ENCODE measurements around the gene AOPEP.

AOPEP gene

GRCh38 chr9:95022657-95023056 is 296.2 kb downstream of the AOPEP start:
- Mint-ChIP-seq H3K27me3 (no peaks in the 10 kb centered on the region), H3K9me3 (no peaks in the 10 kb centered on the region), H3K36me3 (peaks cover 28% of the 10 kb centered on the region), H3K4me1 (no peaks in the 10 kb centered on the region), H3K27ac (no peak overlapping the region), H3K4me3 (no peak overlapping the region)
- ATAC-seq = no peak

GRCh38 chr9:95023217-95024003 is 296.9 kb downstream of the AOPEP start:
- H3K27me3 Mint-ChIP-seq = no peaks in the 10 kb centered on the region
- no peaks in the 10 kb centered on the region for H3K9me3 Mint-ChIP-seq
- H3K36me3 Mint-ChIP-seq = peaks cover 22% of the 10 kb centered on the region
- H3K4me1 Mint-ChIP-seq = no peaks in the 10 kb centered on the region
- no peak for ATAC-seq
- no peak overlapping the region for H3K27ac Mint-ChIP-seq
- no peak overlapping the region for H3K4me3 Mint-ChIP-seq

- no peak overlapping the region for H3K4me3 Mint-ChIP-seq
- H3K27ac Mint-ChIP-seq = no peak overlapping the region
- H3K36me3 Mint-ChIP-seq = peaks cover 20% of the 10 kb centered on the region
- no peak for ATAC-seq
- no peaks in the 10 kb centered on the region for H3K9me3 Mint-ChIP-seq
- H3K27me3 Mint-ChIP-seq = no peaks in the 10 kb centered on the region
- H3K4me1 Mint-ChIP-seq = no peaks in the 10 kb centered on the region
Observed at GRCh38 chr9:95024097-95024671, 297.7 kb downstream of the AOPEP start.

GRCh38 chr9:95025213-95026147 is 299.0 kb downstream of the AOPEP start:
- H3K27ac Mint-ChIP-seq = no peak overlapping the region
- H3K9me3 Mint-ChIP-seq = no peaks in the 10 kb centered on the region
- peaks cover 8% of the 10 kb centered on the region for H3K36me3 Mint-ChIP-seq
- no peak for ATAC-seq
- no peaks in the 10 kb centered on the region for H3K4me1 Mint-ChIP-seq
- H3K4me3 Mint-ChIP-seq = no peak overlapping the region
- no peaks in the 10 kb centered on the region for H3K27me3 Mint-ChIP-seq

GRCh38 chr9:95026148-95026524 is 299.6 kb downstream of the AOPEP start:
- Mint-ChIP-seq H3K27ac (no peak overlapping the region), H3K4me1 (no peaks in the 10 kb centered on the region), H3K4me3 (no peak overlapping the region), H3K36me3 (peaks cover 8% of the 10 kb centered on the region), H3K9me3 (no peaks in the 10 kb centered on the region), H3K27me3 (no peaks in the 10 kb centered on the region)
- no peak for ATAC-seq

GRCh38 chr9:95027914-95028852 is 301.7 kb downstream of the AOPEP start:
- ATAC-seq = no peak
- Mint-ChIP-seq H3K9me3 (no peaks in the 10 kb centered on the region), H3K4me3 (no peak overlapping the region), H3K27ac (no peak overlapping the region), H3K4me1 (no peaks in the 10 kb centered on the region), H3K27me3 (no peaks in the 10 kb centered on the region), H3K36me3 (no peaks in the 10 kb centered on the region)

GRCh38 chr9:95028853-95029219 is 302.3 kb downstream of the AOPEP start:
- H3K27ac Mint-ChIP-seq = no peak overlapping the region
- H3K36me3 Mint-ChIP-seq = no peaks in the 10 kb centered on the region
- no peak overlapping the region for H3K4me3 Mint-ChIP-seq
- no peaks in the 10 kb centered on the region for H3K4me1 Mint-ChIP-seq
- H3K9me3 Mint-ChIP-seq = no peaks in the 10 kb centered on the region
- no peaks in the 10 kb centered on the region for H3K27me3 Mint-ChIP-seq
- ATAC-seq = peak; percentile 8

- Mint-ChIP-seq H3K27me3 (no peaks in the 10 kb centered on the region), H3K36me3 (peaks cover 1% of the 10 kb centered on the region), H3K4me3 (no peak overlapping the region), H3K4me1 (no peaks in the 10 kb centered on the region), H3K27ac (no peak overlapping the region), H3K9me3 (no peaks in the 10 kb centered on the region)
- no peak for ATAC-seq
Observed at GRCh38 chr9:95029288-95029687, 302.8 kb downstream of the AOPEP start.

- Mint-ChIP-seq H3K27me3 (no peaks in the 10 kb centered on the region), H3K9me3 (no peaks in the 10 kb centered on the region), H3K4me3 (no peak overlapping the region), H3K27ac (no peak overlapping the region), H3K36me3 (peaks cover 6% of the 10 kb centered on the region), H3K4me1 (no peaks in the 10 kb centered on the region)
- ATAC-seq = no peak
Observed at GRCh38 chr9:95029720-95030119, 303.2 kb downstream of the AOPEP start.

GRCh38 chr9:95030344-95030743 is 303.8 kb downstream of the AOPEP start:
- Mint-ChIP-seq H3K4me3 (no peak overlapping the region), H3K27me3 (no peaks in the 10 kb centered on the region), H3K4me1 (no peaks in the 10 kb centered on the region), H3K27ac (no peak overlapping the region), H3K9me3 (no peaks in the 10 kb centered on the region), H3K36me3 (peaks cover 7% of the 10 kb centered on the region)
- no peak for ATAC-seq

GRCh38 chr9:95030920-95031642 is 304.6 kb downstream of the AOPEP start:
- Mint-ChIP-seq H3K27me3 (no peaks in the 10 kb centered on the region), H3K36me3 (peaks cover 7% of the 10 kb centered on the region), H3K4me3 (no peak overlapping the region), H3K27ac (no peak overlapping the region), H3K9me3 (no peaks in the 10 kb centered on the region), H3K4me1 (no peaks in the 10 kb centered on the region)
- ATAC-seq = no peak

GRCh38 chr9:95031711-95032461 is 305.4 kb downstream of the AOPEP start:
- H3K27ac Mint-ChIP-seq = no peak overlapping the region
- no peaks in the 10 kb centered on the region for H3K9me3 Mint-ChIP-seq
- peaks cover 5% of the 10 kb centered on the region for H3K4me1 Mint-ChIP-seq
- no peak overlapping the region for H3K4me3 Mint-ChIP-seq
- H3K27me3 Mint-ChIP-seq = no peaks in the 10 kb centered on the region
- peaks cover 12% of the 10 kb centered on the region for H3K36me3 Mint-ChIP-seq
- no peak for ATAC-seq

- Mint-ChIP-seq H3K27me3 (no peaks in the 10 kb centered on the region), H3K4me3 (no peak overlapping the region), H3K9me3 (no peaks in the 10 kb centered on the region), H3K27ac (no peak overlapping the region), H3K4me1 (peaks cover 5% of the 10 kb centered on the region), H3K36me3 (peaks cover 12% of the 10 kb centered on the region)
- no peak for ATAC-seq
Observed at GRCh38 chr9:95032580-95033341, 306.3 kb downstream of the AOPEP start.
